HAP-1 (cell line): ENCODE measurements around the gene TOX3.

Experiments used
- DNase-seq, 2 experiments: peaks; one replicate each; pipeline ENCODE4 v3.0.0-alpha.2; 2016 to 2020; ENCODE audit warnings: low spot score in 2 of 2
- H3K27me3 ChIP-seq: fragments of 250-450 bp; sonication (Bioruptor Pico); 2 replicates; pipeline ENCODE4 v1.5.1; 2020; ENCODE audit warnings: low read depth, mild to moderate bottlenecking, moderate library complexity
- H3K36me3 ChIP-seq: fragments of 250-450 bp; sonication (Bioruptor Pico); replicated peaks from 2 replicates; pipeline ENCODE4 v1.5.1; 2020; ENCODE audit warnings: mild to moderate bottlenecking
- H3K4me1 ChIP-seq: fragments of 250-450 bp; sonication (Bioruptor Pico); 2 replicates; pipeline ENCODE4 v1.5.1; 2020; ENCODE audit warnings: mild to moderate bottlenecking
- H3K4me3 ChIP-seq: fragments of 250-450 bp; sonication (Bioruptor Pico); 2 replicates; pipeline ENCODE4 v1.5.1; 2020; ENCODE audit warnings: mild to moderate bottlenecking, moderate library complexity
- H3K9me3 ChIP-seq: fragments of 250-450 bp; sonication (Bioruptor Pico); 2 replicates; pipeline ENCODE4 v1.5.1; 2020; ENCODE audit warnings: mild to moderate bottlenecking, moderate library complexity
- in situ Hi-C: fragments of 300-500 bp; cut with MboI; formaldehyde crosslinking; loops from 3 replicates; pipeline ENCODE4 v1.14.3; 2020; ENCODE audit warnings: low sequenced_read_pairs, inconsistent platforms, mixed read lengths

Gene TOX3

GRCh38 chr16:52389045-52389444, 157.9 kb downstream of the TOX3 start:
- in situ Hi-C loops: no loop called here
- H3K9me3 ChIP-seq: no peaks in the 10 kb centered on the region

More at GRCh38 chr16:52389045-52389444, 157.9 kb downstream of the TOX3 start:
- no peak for DNase-seq
- no peaks in the 10 kb centered on the region for H3K36me3 ChIP-seq
- H3K27me3 ChIP-seq: no peaks in the 10 kb centered on the region
- no peak overlapping the region for H3K4me3 ChIP-seq
- no peaks in the 10 kb centered on the region for H3K4me1 ChIP-seq
